Sigmoid colon (tissue), 4 donors: ENCODE measurements around the gene GSTT2B.

Experiments
- CTCF ChIP-seq, 4 experiments: fragments of 450-650 bp in 3 of 4; fragments of 200-600 bp in 1 of 4; IDR thresholded peaks; one replicate each; pipeline ENCODE4 v1.5.1; 2016 to 2019; ENCODE audit warnings: antibody characterized with exemption in 4 of 4, mild to moderate bottlenecking in 3 of 4, moderate library complexity in 2 of 4
- EP300 ChIP-seq, 4 donors: sonication (generic); formaldehyde crosslinking; IDR thresholded peaks; one replicate each; pipeline ENCODE4 v1.6.1; 2017; ENCODE audit warnings: antibody characterized with exemption in 4 of 4
- POLR2A ChIP-seq, 2 donors: fragments of 450-650 bp; IDR thresholded peaks; one replicate each; pipeline ENCODE4 v1.6.1; 2016; ENCODE audit warnings: antibody characterized with exemption in 2 of 2, mild to moderate bottlenecking in 2 of 2, moderate library complexity in 2 of 2
- POLR2AphosphoS5 ChIP-seq, 4 donors: sonication (generic); formaldehyde crosslinking; IDR thresholded peaks; one replicate each; pipeline ENCODE4 v1.6.1; 2017; ENCODE audit warnings: antibody characterized with exemption in 4 of 4

GRCh38 chr22:24010018-24010391, 49.0 kb upstream of the GSTT2B start:
- TF ChIP-seq POLR2A (IDR thresholded peaks at IDR 0.05) (no peak), EP300 (IDR thresholded peaks at IDR 0.05) (no peak), CTCF (IDR thresholded peaks at IDR 0.05) (no peak), POLR2AphosphoS5 (IDR thresholded peaks at IDR 0.05) (no peak)
